ENCODE results near the gene MYRIP.

The MYRIP gene

DNA sequence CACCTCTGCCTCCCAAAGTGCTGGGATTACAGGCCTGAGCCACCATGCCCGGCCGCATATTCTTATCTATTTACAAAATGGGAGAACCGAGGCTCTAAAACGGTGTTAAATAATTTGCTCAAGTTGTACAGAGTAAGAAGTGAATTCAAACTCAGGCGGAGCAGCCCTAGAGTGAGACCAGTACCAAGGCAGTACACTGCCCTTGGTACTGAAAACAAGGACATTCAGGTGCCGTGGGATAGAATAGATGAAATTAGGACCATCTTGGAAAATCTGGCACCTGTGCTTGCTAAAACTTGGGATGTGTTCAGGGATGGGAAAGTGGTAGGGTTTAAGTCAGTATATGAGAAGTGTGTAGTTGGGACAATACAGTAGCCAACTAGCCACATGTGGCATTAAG, 100.7 kb downstream of the MYRIP start:
- DNase-seq: no peak

DNA sequence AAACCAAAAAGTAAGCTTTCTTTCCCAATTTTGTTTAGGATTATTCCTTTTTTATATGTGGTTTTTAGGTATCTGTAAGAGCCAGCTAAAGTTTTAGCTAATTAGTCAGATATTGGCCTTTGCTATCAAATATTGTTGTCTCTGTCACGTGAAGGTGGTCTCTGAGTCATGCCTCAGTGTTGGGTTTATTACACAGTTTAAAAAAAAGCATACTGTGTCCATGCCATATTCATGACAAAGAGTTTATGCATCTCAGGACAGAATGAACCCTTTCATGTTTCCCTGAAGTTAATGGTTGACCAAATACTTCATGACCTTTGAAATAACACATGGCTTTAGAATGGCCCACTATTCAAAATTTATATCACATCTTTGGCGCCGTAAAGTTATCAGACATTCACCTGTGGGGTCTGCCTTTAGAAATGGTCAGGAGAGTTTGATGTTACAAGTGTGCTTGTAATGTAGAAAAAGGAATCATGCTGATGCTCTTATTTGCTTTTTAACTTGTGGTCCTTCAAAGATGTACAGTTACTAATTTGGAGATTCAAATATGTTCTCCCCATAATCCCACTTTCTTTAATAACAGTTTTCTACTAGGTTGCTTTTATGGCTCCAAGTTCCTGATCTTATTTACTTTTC, 101.5 kb downstream of the MYRIP start:
- no peak for DNase-seq

DNA sequence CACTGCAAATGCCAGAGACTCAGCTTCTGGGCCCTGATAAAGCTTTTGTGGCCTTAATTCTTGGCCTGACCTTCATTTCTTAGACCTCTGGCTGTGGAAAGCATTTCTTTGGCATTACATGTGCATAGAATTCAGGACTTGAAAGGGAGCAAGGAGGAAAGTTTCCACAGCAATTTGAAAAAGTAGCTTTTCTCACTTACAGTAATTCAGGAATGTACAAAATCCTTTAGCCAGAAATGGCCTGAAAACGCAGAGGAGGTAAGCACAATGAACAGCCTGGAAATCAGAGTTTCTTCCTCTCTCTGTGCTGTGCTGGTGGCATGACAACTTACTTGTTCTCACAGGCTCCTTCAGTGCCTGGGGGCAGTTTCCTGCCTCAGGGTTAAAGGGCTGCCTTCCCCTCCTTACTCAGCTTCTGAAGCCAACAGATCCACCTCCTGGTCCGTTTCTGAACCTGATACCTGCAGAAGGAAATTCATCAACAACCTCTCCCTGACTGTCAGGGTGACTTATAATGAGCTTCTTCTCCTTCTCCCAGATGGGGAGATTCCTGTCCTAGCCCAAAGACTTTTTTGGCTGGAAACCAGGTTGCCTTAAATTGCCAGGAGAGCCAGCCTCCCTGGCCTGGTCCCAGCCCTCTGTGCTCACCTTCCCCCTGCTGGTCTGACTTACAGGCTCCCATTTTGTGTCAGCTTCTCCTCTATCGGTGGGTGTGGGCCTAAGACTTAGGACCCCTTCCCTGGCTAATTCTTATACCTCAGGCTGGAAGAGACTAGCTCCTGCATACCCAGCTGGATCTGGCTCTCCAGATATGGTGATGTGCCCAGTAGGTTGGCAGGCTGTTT, 102.3 kb downstream of the MYRIP start:
- DNase-seq: no peak

DNA sequence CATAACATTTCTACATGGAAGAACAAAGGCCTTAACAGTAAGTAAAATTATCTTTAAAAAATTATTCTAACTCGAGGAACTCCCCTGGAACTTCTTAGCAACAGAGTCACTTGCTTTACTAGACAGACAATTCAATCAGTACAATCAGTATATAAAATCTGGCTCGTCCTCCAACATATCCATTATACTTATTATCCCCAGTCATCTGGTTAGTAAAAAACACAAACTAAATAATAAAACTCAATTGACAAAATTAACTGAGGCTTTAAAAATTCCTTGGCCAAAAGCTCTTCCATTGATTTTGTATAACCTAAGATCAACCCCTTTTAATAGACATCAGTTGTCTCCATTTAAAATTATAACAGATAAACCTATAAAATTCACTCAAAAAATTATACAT, 105.6 kb downstream of the MYRIP start:
- DNase-seq: no peak

DNA sequence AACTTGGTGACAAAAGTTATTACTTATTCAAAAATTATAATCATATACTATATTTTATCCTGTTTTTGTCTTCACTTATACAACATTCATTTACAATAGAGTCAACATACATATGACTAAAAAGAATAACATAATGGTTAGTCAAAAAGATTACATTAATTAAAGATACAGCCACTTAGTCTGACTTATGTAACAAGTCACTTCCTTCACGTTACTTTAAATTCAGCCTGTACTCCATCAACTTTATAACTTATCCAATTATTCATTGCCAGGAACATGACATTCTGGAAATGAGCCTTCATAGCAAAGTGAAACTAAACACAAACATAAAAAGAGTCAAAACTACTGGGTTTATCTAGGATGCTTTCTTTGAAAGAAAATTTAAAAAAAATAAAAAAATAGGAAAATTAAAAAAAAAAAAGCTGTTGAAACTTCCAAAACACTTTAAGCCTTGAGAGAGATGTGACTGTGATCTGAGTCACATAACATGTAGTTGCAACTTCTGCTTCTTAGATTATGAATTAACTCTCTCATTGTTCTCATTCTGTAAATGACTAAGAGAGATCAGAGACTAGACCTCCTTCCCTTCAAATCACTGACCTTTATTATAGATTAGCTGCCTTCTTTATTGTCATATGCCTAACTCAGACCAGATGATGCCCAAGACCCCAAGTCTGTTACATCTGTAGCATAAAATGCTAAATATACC, 107.8 kb downstream of the MYRIP start:
- DNase-seq: no peak

DNA sequence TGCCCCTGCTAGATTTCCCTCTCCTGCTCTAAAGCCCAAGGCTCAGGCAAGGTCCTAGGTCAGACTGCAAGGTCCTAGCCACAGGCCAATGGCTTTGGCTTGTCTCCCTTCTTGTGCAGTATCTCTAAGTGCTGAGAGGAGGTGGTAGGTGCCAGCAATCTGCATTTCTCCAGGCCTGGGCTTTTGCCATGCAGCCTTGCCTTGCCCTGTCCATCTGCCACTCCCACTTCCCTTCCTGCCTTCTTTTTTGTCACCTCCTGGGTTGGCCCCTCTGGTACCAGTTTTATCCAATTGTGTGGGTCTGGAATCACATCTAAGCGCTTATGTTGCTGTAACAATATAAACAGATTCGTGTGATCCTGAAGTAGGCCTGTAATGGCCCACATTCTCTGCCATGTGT, 109.9 kb downstream of the MYRIP start:
- no peak for DNase-seq

DNA sequence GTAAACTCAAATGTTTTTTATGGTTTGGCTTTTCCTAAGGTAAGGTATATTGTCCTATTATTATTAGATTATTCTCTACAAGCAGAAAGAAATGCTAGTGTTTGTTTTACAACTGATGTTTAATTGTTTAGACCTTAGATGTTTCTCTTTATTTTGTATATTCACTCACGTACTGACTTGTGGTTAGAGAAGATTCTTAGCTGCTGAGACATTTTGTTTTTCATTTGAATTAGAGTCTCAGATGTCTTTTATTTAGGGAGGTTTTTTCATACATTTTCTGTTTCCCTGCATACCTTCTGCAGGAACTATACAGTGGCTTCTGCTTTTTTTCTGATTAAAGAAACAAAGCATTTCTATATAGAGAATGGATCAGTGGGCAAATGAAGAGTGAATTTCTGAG, 110.9 kb downstream of the MYRIP start:
- no peak for DNase-seq

DNA sequence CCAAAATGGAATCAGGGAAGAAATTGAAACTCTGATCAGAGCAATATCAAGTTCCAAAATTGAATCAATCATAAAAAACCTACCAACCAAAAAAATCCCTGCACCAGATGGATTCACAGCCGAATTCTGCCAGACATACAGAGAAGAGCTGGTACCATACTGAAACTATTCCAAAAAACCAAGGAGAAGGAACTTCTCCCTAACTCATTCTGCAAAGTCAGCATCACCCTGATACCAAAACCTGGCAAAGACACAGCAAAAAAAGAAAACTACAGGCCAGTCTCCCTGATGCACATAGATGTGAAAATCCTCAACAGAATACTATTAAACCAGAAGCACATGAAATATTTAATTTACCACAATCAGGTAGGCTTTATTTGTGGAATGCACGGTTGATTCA, 118.1 kb downstream of the MYRIP start:
- no peak for DNase-seq

DNA sequence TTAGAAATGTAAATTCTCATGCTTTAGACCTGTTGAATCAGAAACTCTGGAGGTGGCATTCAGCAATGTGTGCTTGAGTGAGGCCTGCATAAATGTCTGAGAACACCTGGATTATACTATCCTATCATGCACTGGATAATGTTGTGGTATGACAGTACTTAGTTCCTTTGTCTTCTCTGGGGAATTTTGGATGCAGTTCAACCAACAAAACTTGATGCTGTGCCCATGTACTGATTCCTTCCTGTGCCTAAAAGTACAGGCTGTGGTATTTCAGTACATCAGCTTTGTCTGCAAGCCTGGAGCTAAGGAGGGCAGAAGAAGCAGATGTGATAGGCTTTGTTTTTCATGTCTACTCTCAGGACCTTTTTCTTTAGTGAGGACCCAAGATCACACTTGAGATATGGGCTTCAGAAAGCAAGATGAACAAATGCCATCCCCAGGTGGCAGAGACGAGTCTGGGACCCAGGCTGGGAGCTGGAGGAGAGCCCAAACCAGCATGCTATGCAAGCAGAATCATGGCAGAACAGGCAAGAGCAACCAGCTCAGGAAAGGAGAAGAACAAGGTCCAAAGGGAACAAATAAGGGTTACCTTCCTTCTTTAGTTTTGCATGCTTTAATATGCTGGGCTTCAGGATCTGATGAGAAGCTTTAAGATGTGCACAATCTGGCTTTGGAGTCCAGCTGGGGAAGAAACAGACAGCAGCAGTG, 124.7 kb downstream of the MYRIP start:
- no peak for DNase-seq

DNA sequence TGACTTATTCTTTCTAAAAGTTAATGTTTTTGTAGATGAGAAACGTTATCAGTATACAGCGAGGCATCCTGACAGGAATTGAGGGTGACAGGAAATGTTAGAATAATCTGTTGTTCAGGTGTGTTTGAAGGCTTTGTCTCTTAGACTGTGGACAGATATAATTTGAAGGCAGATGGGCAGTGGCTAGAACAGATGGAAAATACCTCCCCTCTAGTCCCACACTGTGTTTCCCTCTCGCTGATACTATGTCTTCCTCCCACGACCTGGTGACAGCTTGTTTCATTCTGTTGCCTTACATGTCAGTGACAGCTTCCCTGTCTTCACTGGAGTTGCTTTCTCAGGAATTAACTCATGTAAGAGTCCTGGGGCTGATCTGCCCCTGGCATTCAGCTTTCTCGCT, 125.3 kb downstream of the MYRIP start:
- DNase-seq: no peak

DNA sequence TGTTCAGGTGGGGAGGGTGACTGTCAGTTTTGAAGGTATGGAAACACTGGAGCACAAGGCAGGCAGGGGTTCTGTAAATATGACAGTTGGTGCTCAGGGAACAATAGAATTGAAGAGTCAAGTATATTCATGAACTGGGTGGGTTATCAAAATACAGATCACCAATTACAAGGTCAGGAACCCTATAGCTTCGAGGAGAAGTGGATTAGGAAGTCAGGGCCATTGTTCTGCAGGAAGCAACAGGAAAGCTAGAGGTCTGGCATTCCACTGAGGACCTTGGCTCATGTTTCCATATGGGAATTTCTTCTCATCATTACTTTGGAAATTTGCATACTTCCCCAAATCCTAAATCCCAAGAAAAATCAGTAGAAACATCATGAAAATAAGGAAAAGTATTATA, 125.9 kb downstream of the MYRIP start:
- no peak for DNase-seq

DNA sequence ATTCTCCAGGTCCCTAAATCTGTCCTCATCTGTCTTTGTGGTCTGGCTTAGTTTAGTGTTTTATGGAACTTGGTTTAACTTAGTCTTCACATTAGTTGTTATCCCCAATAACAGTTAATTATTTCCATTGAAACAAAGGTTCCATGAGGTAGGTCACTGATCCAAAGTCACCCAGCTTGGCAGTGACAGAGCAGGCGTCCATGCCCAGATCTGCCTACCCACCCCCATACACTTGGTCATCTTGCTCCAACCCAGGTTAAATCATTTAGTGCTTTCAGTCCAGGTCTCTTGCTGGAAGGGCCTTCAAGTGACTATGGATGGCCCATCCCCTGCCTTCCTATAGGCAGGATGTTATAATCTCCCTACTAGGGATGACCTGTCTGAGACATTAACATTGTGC, 127.4 kb downstream of the MYRIP start:
- no peak for DNase-seq

DNA sequence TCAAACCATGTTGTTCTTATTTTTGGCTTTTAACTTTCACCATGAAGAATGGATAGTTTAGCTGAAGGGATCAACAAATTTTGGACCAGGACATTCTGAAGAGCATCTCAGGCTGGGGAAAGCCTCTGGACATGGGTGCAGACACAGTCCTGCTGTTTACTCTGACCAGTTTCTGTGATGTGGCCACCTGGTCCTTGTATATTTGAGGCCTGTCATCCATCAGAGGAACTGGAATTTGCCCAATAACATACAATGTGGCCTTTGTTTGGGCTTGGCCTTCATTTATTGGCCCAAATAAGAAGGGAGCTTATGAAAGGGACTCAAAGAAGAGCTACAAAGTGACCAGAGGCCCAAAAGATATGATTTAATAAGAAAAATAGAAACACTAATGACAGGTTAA, 127.9 kb downstream of the MYRIP start:
- DNase-seq: no peak

DNA sequence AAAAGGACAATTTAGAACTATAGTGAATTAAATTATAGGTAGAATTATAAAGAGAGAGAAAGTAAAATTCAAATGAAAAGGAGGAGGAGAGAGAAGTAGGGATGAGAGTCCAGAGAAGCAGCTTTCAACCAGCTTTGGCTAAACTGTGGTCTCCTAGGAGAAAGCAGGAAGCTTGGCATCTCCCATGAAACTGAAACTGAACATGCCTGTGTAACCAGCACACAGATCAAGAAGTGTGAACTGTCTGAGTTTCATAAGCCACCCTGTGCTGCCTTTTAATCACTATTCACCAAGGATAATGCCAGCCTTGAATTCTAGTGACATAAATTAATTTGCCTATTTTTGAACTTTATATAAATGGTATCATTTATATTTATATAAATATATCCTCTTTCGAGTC, 128.5 kb downstream of the MYRIP start:
- DNase-seq: no peak

DNA sequence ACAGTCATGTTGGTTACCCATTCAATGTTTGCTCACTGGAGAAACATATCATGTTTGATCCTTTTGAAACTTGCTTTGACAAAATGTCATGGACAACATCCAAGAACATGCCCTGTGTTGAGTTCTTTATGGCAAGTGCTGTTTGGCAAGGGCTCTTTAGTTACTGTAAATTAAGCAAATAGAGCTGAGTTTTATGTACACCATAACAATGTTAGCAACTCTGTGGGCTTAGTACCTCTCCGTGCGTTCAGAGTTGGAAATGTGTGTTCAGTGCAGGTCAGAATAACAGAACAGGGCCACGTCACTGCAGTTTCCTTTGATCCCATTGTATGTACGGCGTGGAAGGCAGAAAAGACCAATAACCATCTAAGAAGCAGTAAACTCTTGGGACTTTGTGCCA, 132.5 kb downstream of the MYRIP start:
- DNase-seq: no peak

DNA sequence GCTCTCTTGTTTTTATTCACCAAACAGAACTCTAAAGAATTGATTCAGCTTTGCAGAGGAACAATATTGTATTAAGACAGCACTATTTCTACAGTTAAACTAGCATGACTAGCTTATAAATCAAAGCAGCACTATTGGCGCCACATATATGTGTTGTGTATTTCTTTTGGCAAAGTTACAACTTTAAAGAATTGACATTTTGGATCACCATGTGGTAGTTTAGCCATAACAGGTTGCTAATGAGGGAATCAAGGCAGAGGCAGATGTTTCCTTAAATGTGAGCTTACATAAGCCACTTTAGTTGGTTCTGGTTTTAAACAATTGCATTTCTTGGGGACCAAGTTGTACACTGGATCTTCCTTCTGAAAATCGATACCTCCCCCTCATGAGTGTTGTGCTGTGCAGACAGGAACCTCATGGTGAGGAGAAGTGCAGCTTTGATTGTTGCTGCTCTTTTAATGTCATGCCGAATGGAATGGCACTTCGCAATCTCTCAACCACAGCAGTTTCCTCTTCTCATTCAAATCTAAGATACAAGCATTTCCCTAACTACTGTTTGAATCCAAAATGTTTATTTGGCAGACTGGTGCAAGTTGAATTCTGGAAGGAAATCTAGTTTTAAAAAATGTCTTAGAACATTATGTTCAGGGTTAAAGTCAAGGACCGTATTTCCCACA, 151.2 kb downstream of the MYRIP start:
- no peak for DNase-seq

DNA sequence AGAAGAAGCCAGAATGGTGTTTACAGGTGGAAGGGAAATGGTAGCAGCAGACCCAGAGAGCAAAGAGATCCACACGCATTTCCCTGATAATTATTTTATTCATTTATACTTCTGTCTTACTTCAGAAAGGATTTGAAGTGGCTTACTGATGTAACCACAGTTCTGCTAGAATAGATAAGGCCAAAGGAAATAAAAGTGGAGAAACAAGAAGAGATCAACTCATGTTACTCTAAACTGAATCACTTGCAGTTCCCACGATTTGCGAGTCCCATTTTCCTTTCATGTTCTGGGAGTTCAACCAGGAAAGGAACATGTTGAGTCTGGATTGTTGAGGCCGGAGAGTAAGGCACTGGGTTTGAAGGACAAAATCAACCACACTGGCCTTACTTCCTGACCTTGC, 151.8 kb downstream of the MYRIP start:
- DNase-seq: no peak

DNA sequence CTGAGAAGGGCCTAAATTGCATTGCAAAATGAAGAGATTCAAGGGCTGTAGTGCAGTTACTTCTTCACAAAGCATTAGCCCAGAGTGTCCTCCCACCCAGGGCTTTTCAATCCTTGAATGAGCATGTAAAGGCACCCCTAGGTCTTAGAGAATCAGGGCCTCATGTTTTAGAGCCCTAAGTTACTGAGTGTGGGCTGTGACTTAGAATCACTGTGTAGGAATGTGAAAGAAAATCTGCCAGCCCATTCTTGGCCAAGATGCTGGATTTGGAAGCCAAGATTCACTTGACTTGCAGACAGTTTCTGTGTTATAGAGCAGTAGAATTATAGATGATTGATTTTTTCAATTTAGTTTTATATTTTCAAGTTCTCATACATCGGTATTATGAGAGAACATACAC, 153.2 kb downstream of the MYRIP start:
- DNase-seq: no peak

DNA sequence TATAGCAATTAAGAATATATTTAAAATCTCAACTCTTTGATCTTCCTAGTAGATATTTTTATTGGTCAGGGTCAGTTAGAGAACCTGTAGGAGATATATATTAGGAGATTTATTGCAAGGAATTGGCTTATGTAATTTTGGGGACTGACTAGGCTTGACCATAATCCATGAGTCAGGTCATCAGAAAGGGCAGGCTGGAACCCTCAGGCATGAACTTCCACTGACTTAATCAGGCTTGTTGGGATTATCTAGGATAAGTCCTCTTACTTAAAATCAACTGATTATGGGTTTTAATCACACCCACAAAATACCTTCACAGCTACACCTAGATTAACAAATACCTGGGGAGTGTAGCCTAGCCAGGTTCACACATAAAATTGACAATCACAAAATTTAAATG, 156.1 kb downstream of the MYRIP start:
- no peak for DNase-seq

DNA sequence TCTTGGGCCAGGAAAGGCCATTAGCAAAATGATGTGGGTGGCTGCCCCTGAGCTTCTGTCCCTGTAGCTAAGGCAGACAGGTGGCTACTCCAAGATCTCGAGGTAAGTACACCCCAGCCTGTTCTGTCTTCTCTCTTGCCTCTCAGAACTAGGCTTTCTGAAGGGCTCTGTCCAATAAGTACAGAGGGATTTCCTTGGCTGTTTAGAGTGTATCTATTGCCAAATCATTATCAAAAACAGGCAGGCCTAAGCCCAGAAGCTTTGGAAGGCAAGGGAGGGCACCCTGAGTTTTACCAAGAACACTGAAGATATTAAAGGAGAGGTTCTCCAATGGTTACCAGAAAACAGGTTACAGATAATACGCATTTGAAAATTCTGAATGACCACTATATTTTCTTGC, 156.6 kb downstream of the MYRIP start:
- no peak for DNase-seq

DNA sequence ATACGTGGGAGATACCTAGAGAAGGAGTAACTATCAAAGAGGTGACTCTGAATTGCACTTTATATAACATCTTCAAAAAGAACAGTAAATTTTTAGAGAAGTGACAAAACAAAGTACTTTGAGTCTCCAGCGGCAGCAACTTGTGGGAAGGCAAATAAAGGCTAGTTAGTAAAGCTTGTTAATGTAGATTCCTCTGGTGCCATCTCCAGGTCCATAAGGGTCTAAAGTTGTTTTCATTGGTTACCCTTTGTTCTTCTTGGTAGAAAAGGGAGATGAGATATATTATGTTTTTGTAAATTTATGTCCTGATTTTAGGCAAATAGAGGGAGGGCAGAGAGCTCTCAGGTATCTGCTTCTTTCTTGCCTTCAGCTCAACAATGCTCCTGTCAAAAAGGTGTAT, 161.6 kb downstream of the MYRIP start:
- DNase-seq: no peak

DNA sequence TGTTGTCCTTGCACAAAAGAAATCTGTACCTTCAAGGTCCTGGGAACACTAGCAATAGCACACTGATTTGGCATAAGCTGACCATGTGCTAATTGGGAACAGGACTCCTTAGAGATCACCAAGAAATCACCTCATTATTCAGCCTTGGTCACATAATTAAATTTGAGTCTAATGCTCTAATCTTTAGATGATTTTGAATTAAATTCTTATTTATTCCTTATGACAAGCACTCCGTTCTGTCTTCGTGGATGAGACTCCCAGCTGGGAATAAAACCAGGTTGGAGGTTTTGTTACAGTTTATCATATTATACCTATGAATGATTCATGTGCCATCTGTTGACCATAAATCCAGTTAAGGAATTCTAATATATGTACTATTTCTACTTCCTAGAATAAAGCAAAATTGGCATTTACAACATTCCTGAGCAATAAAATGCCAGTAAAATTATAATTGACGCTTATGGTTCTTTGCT, 162.2 kb downstream of the MYRIP start:
- DNase-seq: no peak

DNA sequence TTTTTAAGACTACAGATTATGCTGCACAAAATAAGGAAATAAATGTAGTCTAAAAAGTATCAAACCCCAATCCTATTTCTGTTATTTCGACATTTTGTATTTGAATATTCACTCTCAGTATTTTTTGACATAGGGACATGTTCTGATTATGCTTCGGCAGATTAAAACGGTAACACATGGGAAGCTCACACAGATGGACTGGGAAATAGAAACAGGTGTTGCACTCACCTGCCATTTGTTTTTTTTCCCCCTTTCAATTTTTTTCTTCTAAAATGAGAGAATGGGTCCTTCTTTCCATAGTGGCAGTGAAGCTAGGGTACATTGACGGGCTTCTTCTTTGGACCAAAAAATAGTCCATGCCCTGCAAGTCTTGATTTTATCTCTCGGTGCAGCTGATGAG, 163.1 kb downstream of the MYRIP start:
- DNase-seq: no peak
